ENCODE results near the gene PCDHGA8. TPM values are rescaled to one million over a fixed set of nuclear protein-coding genes. Genes with fewer than 3 reads are reported as not detected.
"Not testable (repeated sequence)": the region's sequence is repeated elsewhere in the genome, so short reads cannot be mapped to it uniquely, and the experiment has no call there.

The PCDHGA8 gene
- total RNA-seq, 1 donor from 2014 or later, result 2.6 TPM

DNA sequence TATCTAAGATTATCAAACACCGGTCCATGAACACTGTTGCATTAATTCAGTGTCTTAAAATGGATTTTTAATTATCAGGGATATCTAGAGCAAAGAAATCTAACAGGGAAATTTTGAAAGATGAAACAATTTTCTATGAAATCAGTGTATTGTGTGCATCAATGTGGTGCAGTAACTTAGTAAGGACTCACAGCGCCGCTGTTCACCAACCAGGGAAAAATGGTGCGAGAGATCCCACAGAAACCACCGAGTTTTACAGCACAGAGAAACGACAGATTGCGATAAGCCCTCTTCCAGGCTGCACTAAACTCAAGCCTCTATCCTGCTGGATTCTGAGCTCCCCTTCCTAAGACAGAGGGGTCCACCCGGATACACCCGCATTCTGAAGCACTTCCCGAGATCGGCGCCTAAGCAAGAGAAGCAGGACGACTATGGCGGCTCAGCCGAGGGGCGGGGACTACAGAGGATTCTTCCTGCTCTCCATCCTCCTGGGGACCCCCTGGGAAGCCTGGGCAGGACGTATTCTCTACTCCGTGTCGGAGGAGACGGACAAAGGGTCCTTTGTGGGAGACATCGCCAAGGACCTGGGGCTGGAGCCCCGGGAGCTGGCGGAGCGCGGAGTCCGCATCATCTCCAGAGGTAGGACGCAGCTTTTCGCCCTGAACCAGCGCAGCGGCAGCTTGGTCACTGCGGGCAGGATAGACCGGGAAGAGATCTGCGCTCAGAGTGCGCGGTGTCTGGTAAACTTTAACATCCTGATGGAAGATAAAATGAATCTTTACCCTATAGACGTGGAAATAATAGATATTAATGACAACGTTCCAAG lies 9.8 kb upstream of the PCDHGA8 start, which contains the start of gene PCDHGA7:
Gene PCDHGA7 (plus strand): TSS at position 274 of the 826 bp plus-strand sequence. CDS start 158 bp downstream, at position 432.
- Mint-ChIP-seq H3K36me3 (ENCODE audit: low read depth, unreplicated experiment) (peaks cover 52% of the 10 kb centered on the region), H3K9me3 (ENCODE audit: unreplicated experiment) (peaks cover 22% of the 10 kb centered on the region), H3K4me3 (ENCODE audit: unreplicated experiment) (peak within 1 kb of the TSS; percentile 89), H3K4me1 (ENCODE audit: unreplicated experiment) (no peaks in the 10 kb centered on the region), H3K27me3 (ENCODE audit: unreplicated experiment) (peaks cover 4% of the 10 kb centered on the region), H3K27ac (ENCODE audit: unreplicated experiment) (no peak within 1 kb of the TSS)
- no peak for DNase-seq (ENCODE audit: low spot score)
- TF ChIP-seq, protein P1, sequence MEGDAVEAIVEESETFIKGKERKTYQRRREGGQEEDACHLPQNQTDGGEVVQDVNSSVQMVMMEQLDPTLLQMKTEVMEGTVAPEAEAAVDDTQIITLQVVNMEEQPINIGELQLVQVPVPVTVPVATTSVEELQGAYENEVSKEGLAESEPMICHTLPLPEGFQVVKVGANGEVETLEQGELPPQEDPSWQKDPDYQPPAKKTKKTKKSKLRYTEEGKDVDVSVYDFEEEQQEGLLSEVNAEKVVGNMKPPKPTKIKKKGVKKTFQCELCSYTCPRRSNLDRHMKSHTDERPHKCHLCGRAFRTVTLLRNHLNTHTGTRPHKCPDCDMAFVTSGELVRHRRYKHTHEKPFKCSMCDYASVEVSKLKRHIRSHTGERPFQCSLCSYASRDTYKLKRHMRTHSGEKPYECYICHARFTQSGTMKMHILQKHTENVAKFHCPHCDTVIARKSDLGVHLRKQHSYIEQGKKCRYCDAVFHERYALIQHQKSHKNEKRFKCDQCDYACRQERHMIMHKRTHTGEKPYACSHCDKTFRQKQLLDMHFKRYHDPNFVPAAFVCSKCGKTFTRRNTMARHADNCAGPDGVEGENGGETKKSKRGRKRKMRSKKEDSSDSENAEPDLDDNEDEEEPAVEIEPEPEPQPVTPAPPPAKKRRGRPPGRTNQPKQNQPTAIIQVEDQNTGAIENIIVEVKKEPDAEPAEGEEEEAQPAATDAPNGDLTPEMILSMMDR (IDR thresholded peaks at IDR 0.05; ENCODE audit: unreplicated experiment), result no peak

DNA sequence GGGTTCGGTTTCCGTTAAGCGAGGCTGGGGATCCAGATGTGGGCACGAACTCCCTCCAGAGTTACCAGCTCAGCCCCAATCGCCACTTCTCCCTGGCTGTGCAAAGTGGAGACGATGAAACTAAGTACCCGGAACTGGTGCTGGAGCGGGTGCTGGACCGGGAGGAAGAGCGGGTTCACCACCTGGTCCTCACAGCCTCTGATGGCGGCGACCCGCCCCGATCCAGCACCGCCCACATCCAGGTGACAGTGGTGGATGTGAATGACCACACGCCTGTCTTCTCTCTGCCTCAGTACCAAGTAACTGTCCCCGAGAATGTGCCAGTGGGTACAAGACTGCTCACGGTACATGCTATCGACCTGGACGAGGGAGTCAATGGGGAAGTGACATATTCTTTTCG lies 9.1 kb upstream of the PCDHGA8 start:
- Mint-ChIP-seq H3K27ac (ENCODE audit: unreplicated experiment) (no peak overlapping the region), H3K4me1 (ENCODE audit: unreplicated experiment) (no peaks in the 10 kb centered on the region), H3K4me3 (ENCODE audit: unreplicated experiment) (peak overlapping the region; percentile 89), H3K36me3 (ENCODE audit: low read depth, unreplicated experiment) (peaks cover 54% of the 10 kb centered on the region), H3K9me3 (ENCODE audit: unreplicated experiment) (peaks cover 24% of the 10 kb centered on the region), H3K27me3 (ENCODE audit: unreplicated experiment) (peaks cover 4% of the 10 kb centered on the region)
- TF ChIP-seq, protein P1 (IDR thresholded peaks at IDR 0.05; ENCODE audit: unreplicated experiment), result no peak
- no peak for DNase-seq (ENCODE audit: low spot score)

DNA sequence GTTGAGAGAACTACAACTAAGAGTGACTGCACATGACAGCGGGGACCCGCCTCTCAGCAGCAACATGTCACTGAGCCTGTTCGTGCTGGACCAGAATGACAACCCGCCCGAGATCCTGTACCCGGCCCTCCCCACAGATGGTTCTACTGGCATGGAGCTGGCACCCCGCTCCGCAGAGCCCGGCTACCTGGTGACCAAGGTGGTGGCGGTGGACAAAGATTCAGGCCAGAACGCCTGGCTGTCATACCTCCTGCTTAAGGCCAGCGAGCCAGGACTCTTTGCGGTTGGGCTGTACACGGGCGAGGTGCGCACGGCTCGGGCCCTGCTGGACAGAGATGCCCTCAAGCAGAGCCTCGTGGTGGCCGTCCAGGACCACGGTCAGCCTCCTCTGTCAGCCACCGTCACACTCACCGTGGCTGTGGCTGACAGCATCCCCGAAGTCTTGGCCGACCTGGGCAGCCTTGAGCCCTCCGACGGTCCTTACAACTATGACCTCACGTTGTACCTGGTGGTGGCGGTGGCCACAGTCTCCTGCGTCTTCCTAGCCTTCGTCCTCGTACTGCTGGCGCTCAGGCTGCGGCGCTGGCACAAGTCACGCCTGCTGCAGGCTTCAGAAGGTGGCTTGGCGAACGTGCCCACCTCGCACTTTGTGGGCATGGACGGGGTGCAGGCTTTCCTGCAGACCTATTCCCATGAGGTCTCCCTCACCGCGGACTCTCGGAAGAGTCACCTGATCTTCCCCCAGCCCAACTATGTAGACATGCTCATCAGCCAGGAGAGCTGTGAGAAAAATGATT lies 7.8 kb upstream of the PCDHGA8 start:
- Mint-ChIP-seq H3K4me1 (ENCODE audit: unreplicated experiment) (no peaks in the 10 kb centered on the region), H3K27me3 (ENCODE audit: unreplicated experiment) (peaks cover 4% of the 10 kb centered on the region), H3K36me3 (ENCODE audit: low read depth, unreplicated experiment) (peaks cover 65% of the 10 kb centered on the region), H3K27ac (ENCODE audit: unreplicated experiment) (no peak overlapping the region), H3K4me3 (ENCODE audit: unreplicated experiment) (peak overlapping the region; percentile 62), H3K9me3 (ENCODE audit: unreplicated experiment) (peaks cover 32% of the 10 kb centered on the region)
- no peak for DNase-seq (ENCODE audit: low spot score)
- TF ChIP-seq, protein P1 (IDR thresholded peaks at IDR 0.05; ENCODE audit: unreplicated experiment), result no peak

DNA sequence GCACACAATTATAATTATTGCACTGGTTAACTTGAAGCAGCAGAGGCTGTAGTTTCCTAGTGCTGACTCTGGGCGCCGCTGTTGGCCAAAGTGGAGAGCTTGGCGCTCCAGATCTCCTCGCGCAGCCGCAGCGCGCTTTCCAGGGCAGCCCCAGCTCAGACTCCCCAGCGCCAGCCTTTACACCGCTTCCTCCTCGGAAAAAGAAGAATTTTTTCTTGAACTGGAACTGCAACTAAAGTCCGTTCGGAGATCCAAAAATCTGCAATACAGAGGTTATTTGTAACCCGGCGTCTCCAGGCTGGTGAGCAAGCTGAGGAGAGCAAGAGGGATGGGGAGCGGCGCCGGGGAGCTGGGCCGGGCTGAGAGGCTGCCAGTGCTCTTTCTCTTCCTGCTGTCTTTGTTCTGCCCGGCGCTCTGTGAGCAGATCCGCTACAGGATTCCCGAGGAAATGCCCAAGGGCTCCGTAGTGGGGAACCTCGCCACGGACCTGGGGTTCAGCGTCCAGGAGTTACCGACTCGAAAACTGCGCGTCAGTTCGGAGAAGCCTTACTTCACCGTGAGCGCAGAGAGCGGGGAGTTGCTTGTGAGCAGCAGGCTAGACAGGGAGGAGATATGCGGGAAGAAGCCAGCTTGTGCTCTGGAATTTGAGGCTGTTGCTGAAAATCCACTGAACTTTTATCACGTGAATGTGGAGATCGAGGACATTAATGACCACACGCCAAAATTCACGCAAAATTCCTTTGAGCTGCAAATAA lies 4.7 kb upstream of the PCDHGA8 start, which contains the start of gene PCDHGB4:
Gene PCDHGB4 (plus strand): TSS at position 142 of the 755 bp plus-strand sequence. CDS start 187 bp downstream, at position 329.
- peak; percentile 47 for DNase-seq (ENCODE audit: low spot score)
- peaks cover 73% of the 10 kb centered on the region for H3K36me3 Mint-ChIP-seq (ENCODE audit: low read depth, unreplicated experiment)

More for the DNA sequence above, 4.7 kb upstream of the PCDHGA8 start, which contains the start of gene PCDHGB4:
- H3K27me3 Mint-ChIP-seq (ENCODE audit: unreplicated experiment); H3K4me1 Mint-ChIP-seq (ENCODE audit: unreplicated experiment): not testable (repeated sequence)
- H3K27ac Mint-ChIP-seq (ENCODE audit: unreplicated experiment), result peak within 1 kb of the TSS; percentile 48
- peaks cover 37% of the 10 kb centered on the region for H3K9me3 Mint-ChIP-seq (ENCODE audit: unreplicated experiment)
- H3K4me3 Mint-ChIP-seq (ENCODE audit: unreplicated experiment), result peak within 1 kb of the TSS; percentile 81
- TF ChIP-seq, protein P1 (IDR thresholded peaks at IDR 0.05; ENCODE audit: unreplicated experiment), result peak; percentile 13

All from endothelial cell (in vitro differentiated cells).